Measurements from ENCODE around the gene CD101.

CD101 gene

DNA sequence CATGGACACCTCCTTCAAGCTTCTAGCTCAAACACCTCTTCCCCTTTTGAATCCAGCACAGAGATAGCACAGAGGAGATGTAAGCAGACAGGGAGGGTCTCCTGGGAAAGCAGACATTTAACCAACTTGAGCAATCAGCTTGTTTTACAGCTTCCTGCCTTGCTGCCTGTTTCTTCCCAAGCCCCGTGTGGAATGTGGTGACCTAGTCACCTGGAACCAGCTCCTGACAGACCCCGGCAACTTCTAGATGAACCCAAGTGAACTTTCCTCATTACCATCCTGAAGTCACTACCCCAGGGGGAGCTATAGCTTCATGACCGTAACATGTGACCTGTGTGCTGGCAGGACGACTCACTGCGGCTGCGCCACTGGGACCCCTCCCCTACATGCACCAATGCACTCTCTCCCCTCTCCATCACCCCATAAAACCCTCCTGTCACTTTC, 34.5 kb downstream of the CD101 start:
- H3K27me3 ChIP-seq (ENCODE audit: control insufficient read depth, low read length): no peaks in the 10 kb centered on the region
- H3K79me2 ChIP-seq (ENCODE audit: control insufficient read depth, low read length): no peaks in the 10 kb centered on the region
- TF ChIP-seq, protein P1, sequence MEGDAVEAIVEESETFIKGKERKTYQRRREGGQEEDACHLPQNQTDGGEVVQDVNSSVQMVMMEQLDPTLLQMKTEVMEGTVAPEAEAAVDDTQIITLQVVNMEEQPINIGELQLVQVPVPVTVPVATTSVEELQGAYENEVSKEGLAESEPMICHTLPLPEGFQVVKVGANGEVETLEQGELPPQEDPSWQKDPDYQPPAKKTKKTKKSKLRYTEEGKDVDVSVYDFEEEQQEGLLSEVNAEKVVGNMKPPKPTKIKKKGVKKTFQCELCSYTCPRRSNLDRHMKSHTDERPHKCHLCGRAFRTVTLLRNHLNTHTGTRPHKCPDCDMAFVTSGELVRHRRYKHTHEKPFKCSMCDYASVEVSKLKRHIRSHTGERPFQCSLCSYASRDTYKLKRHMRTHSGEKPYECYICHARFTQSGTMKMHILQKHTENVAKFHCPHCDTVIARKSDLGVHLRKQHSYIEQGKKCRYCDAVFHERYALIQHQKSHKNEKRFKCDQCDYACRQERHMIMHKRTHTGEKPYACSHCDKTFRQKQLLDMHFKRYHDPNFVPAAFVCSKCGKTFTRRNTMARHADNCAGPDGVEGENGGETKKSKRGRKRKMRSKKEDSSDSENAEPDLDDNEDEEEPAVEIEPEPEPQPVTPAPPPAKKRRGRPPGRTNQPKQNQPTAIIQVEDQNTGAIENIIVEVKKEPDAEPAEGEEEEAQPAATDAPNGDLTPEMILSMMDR (IDR thresholded peaks at IDR 0.05; ENCODE audit: low read depth, low read length, poor library complexity, severe bottlenecking): no peak
- no peak for TF ChIP-seq EZH2phosphoT487 (IDR thresholded peaks at IDR 0.05; ENCODE audit: borderline replicate concordance, low read length)
- H3K4me1 ChIP-seq (ENCODE audit: control insufficient read depth, low read length): no peaks in the 10 kb centered on the region
- H3K36me3 ChIP-seq (ENCODE audit: control insufficient read depth, low read length): no peaks in the 10 kb centered on the region
- H4K20me1 ChIP-seq (ENCODE audit: control insufficient read depth, insufficient read depth, low read depth, low read length): no peaks in the 10 kb centered on the region
- H3K9me2 ChIP-seq (replicated peaks; ENCODE audit: control insufficient read depth, low read length): no peaks in the 10 kb centered on the region
- no peaks in the 10 kb centered on the region for H3K9me3 ChIP-seq (ENCODE audit: control insufficient read depth, insufficient read depth, low read length)
- H3K4me3 ChIP-seq (ENCODE audit: low read length): no peak overlapping the region
- no peak overlapping the region for H3K27ac ChIP-seq (ENCODE audit: low read depth, low read length)
- no peak overlapping the region for H3K4me2 ChIP-seq (ENCODE audit: low read length)
- H3F3A ChIP-seq (ENCODE audit: control insufficient read depth, insufficient read depth): no peaks in the 10 kb centered on the region

DNA sequence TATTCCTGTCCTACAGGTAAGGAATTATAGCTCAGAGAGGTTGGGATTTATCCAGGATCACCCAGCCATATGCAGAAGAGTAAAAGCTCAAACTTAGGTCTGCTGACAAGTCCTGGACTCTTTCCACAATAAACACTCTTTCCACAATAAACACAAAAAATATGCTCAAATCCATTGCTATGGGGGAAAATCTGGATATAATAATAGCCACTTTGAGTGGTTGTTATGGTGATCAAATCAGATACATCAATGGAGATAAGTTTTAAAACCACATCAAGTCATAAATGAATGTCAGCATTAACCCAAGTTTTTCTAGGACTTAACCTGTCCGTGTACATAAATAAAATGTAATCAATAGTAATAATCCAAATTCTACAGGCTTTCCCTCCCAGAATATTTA, 36.2 kb downstream of the CD101 start:
- Histone ChIP-seq H3K79me2 (ENCODE audit: control insufficient read depth, low read length) (no peaks in the 10 kb centered on the region), H3K9me3 (ENCODE audit: control insufficient read depth, insufficient read depth, low read length) (no peaks in the 10 kb centered on the region), H3F3A (ENCODE audit: control insufficient read depth, insufficient read depth) (no peaks in the 10 kb centered on the region), H3K9me2 (replicated peaks; ENCODE audit: control insufficient read depth, low read length) (no peaks in the 10 kb centered on the region), H3K27ac (ENCODE audit: low read depth, low read length) (no peak overlapping the region), H3K36me3 (ENCODE audit: control insufficient read depth, low read length) (no peaks in the 10 kb centered on the region), H3K27me3 (ENCODE audit: control insufficient read depth, low read length) (no peaks in the 10 kb centered on the region), H3K4me1 (ENCODE audit: control insufficient read depth, low read length) (no peaks in the 10 kb centered on the region), H3K4me2 (ENCODE audit: low read length) (no peak overlapping the region), H3K4me3 (ENCODE audit: low read length) (no peak overlapping the region), H4K20me1 (ENCODE audit: control insufficient read depth, insufficient read depth, low read depth, low read length) (no peaks in the 10 kb centered on the region)
- no peak for TF ChIP-seq EZH2phosphoT487 (IDR thresholded peaks at IDR 0.05; ENCODE audit: borderline replicate concordance, low read length)
- TF ChIP-seq, protein P1 (IDR thresholded peaks at IDR 0.05; ENCODE audit: low read depth, low read length, poor library complexity, severe bottlenecking): no peak

DNA sequence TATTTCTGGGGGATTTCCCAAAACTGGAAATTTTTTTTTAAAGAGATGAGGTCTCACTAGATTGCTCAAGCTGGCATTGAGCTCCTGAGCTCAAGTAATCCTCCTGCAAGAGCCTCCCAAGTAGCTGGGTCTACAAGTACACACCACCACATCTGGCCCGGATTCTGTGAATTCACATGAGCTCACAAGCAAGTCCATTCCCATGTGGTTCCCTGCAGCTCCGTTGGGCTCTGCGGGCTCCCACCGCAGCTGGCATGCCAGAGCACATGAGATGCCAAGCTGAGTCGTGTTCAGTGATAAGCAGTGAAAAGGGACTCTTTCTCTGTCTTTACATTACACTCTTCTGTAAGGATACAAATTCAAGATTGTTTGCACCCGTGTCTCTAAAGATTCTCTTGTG, 36.7 kb downstream of the CD101 start:
- Histone ChIP-seq H3K4me1 (ENCODE audit: control insufficient read depth, low read length) (no peaks in the 10 kb centered on the region), H4K20me1 (ENCODE audit: control insufficient read depth, insufficient read depth, low read depth, low read length) (no peaks in the 10 kb centered on the region), H3K9me2 (replicated peaks; ENCODE audit: control insufficient read depth, low read length) (no peaks in the 10 kb centered on the region), H3K4me2 (ENCODE audit: low read length) (no peak overlapping the region), H3K79me2 (ENCODE audit: control insufficient read depth, low read length) (no peaks in the 10 kb centered on the region), H3K27ac (ENCODE audit: low read depth, low read length) (no peak overlapping the region), H3K36me3 (ENCODE audit: control insufficient read depth, low read length) (no peaks in the 10 kb centered on the region), H3K27me3 (ENCODE audit: control insufficient read depth, low read length) (no peaks in the 10 kb centered on the region), H3K9me3 (ENCODE audit: control insufficient read depth, insufficient read depth, low read length) (no peaks in the 10 kb centered on the region), H3F3A (ENCODE audit: control insufficient read depth, insufficient read depth) (no peaks in the 10 kb centered on the region), H3K4me3 (ENCODE audit: low read length) (no peak overlapping the region)
- TF ChIP-seq, protein P1 (IDR thresholded peaks at IDR 0.05; ENCODE audit: low read depth, low read length, poor library complexity, severe bottlenecking): no peak
- no peak for TF ChIP-seq EZH2phosphoT487 (IDR thresholded peaks at IDR 0.05; ENCODE audit: borderline replicate concordance, low read length)

All from DOHH2 (cell line).